Osteocyte (in vitro differentiated cells): ENCODE data around the gene EPN3. TPM values are rescaled to one million over a fixed set of nuclear protein-coding genes. Genes with fewer than 3 reads are reported as not detected.

Source experiments
- DNase-seq: peaks from one replicate; pipeline ENCODE4 v3.0.0; 2021; ENCODE audit warnings: mixed read lengths; ENCODE audit not compliant: unreplicated experiment; ENCODE audit errors: extremely low spot score
- H3K27ac Mint-ChIP-seq: one replicate; pipeline ENCODE4 v1.8.0; 2021; ENCODE audit warnings: mild to moderate bottlenecking, mixed read lengths; ENCODE audit not compliant: unreplicated experiment
- H3K27me3 Mint-ChIP-seq: one replicate; pipeline ENCODE4 v1.8.0; 2021; ENCODE audit warnings: mixed read lengths; ENCODE audit not compliant: unreplicated experiment
- H3K36me3 Mint-ChIP-seq: one replicate; pipeline ENCODE4 v1.8.0; 2021; ENCODE audit warnings: mixed read lengths; ENCODE audit not compliant: unreplicated experiment
- H3K4me1 Mint-ChIP-seq: one replicate; pipeline ENCODE4 v1.8.0; 2021; ENCODE audit warnings: mixed read lengths; ENCODE audit not compliant: unreplicated experiment
- H3K4me3 Mint-ChIP-seq: one replicate; pipeline ENCODE4 v1.8.0; 2021; ENCODE audit warnings: mild to moderate bottlenecking, moderate library complexity, mixed read lengths; ENCODE audit not compliant: unreplicated experiment
- H3K9me3 Mint-ChIP-seq: one replicate; pipeline ENCODE4 v1.8.0; 2021; ENCODE audit warnings: mixed read lengths; ENCODE audit not compliant: unreplicated experiment
- long read RNA-seq: library from polyadenylated mRNA; unstranded; transcript quantifications from one replicate; pipeline ENCODE4 v2.0.0, GENCODE V29; 2021
- total RNA-seq: library from RNA; stranded (reverse); gene quantifications from 2 replicates; pipeline ENCODE4 v1.2.1, GENCODE V29; 2021
- TF ChIP-seq, protein P1 (sequence below): fragments of 200-600 bp; sonication (generic); IDR thresholded peaks from 2 replicates; pipeline ENCODE4 v1.5.0; 2021; ENCODE audit warnings: antibody characterized with exemption, mild to moderate bottlenecking, moderate library complexity

The EPN3 gene
- not detected in 2 replicates for total RNA-seq
- long read RNA-seq: 0 reads

DNA sequence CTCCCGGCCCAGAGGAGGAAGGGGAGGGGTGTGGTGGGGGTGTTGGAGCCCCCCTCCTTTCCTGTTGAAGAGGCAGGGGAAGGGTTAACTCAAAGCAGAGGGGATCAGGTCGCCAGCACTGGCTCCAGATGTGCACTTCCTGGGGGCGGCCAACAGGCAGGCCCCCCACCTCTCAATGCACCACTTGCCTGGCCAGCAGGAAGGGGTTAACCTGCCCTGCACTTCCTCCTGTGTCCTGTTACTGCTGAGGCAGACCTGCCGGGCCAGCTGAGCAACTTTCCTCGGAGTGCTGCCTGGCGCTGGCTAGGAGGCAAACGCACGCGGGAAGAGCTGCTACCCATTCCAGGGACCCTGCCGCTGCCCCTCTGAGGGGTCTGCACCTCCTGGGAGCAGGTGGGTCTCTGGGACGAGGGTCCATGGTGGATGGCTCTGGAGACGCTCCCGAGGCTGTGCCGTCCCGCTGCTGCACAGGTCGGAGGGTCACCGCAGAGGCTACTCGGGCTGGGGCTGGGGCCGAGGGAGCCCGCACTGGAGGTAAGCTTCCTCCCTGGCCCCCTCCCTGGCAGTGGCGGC, at the start of gene EPN3:
EPN3 (plus strand) TSS at position 284 of the 573 bp plus-strand sequence. CDS start 3,822 bp downstream, outside the sequence.
- H3K27me3 Mint-ChIP-seq: peaks cover 44% of the 10 kb centered on the region
- peaks cover 12% of the 10 kb centered on the region for H3K4me1 Mint-ChIP-seq
- H3K27ac Mint-ChIP-seq: no peak within 1 kb of the TSS
- TF ChIP-seq, protein P1, sequence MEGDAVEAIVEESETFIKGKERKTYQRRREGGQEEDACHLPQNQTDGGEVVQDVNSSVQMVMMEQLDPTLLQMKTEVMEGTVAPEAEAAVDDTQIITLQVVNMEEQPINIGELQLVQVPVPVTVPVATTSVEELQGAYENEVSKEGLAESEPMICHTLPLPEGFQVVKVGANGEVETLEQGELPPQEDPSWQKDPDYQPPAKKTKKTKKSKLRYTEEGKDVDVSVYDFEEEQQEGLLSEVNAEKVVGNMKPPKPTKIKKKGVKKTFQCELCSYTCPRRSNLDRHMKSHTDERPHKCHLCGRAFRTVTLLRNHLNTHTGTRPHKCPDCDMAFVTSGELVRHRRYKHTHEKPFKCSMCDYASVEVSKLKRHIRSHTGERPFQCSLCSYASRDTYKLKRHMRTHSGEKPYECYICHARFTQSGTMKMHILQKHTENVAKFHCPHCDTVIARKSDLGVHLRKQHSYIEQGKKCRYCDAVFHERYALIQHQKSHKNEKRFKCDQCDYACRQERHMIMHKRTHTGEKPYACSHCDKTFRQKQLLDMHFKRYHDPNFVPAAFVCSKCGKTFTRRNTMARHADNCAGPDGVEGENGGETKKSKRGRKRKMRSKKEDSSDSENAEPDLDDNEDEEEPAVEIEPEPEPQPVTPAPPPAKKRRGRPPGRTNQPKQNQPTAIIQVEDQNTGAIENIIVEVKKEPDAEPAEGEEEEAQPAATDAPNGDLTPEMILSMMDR: no peak
- no peak within 1 kb of the TSS for H3K4me3 Mint-ChIP-seq
- H3K9me3 Mint-ChIP-seq: no peaks in the 10 kb centered on the region
- no peaks in the 10 kb centered on the region for H3K36me3 Mint-ChIP-seq
- no peak for DNase-seq

- Mint-ChIP-seq H3K4me3 (no peak overlapping the region), H3K27ac (no peak overlapping the region), H3K36me3 (peaks cover 24% of the 10 kb centered on the region), H3K27me3 (no peaks in the 10 kb centered on the region), H3K4me1 (peaks cover 14% of the 10 kb centered on the region), H3K9me3 (no peaks in the 10 kb centered on the region)
- TF ChIP-seq, protein P1: no peak
- DNase-seq: no peak
Measured at GRCh38 chr17:50483266-50483665, 49.3 kb upstream of the EPN3 start.

DNA sequence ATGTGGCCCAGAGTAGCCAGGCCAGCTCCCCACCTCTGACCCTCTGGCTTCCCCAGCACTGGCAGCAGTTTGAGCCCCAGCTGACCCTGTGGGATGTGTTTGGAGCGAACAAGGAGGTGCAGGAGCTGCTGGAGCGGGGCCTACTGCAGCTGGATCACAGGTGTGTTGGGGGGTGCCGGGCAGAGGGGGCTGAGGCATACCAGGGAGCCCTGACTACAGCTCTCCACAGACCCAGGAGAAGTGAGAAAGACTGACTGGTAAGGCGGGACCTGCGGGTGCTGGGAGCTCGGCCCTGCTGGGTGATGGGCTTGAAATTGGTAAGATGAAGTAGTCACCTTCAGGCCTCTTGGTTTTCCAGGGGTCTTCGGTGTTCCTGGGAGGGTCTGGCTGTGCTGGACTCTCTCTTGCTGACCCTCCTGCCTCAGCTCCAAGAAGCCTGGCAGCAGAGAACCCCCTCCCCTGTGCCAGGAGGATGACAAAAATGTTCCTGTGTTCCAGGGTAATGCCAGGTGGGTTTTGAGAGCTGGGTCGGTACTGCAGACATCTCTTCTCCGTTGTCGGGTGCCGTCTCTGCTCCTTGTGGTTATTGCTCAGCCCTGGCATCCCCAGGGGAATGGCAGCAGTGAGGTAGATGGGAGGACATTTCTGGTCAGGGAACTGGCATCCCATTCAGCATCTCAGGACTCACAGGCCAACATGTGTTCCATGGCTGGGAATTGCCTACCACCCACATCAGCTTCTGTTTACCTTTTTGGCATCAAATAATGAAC, 48.0 kb upstream of the EPN3 start:
- H3K36me3 Mint-ChIP-seq: peaks cover 24% of the 10 kb centered on the region
- TF ChIP-seq, protein P1: no peak
- H3K27me3 Mint-ChIP-seq: no peaks in the 10 kb centered on the region
- H3K4me3 Mint-ChIP-seq: no peak overlapping the region
- no peak overlapping the region for H3K27ac Mint-ChIP-seq
- H3K9me3 Mint-ChIP-seq: no peaks in the 10 kb centered on the region
- DNase-seq: no peak
- peaks cover 9% of the 10 kb centered on the region for H3K4me1 Mint-ChIP-seq

- H3K4me1 Mint-ChIP-seq: peaks cover 5% of the 10 kb centered on the region
- H3K27ac Mint-ChIP-seq: no peak overlapping the region
- DNase-seq: no peak
- TF ChIP-seq, protein P1: no peak
- H3K27me3 Mint-ChIP-seq: no peaks in the 10 kb centered on the region
- no peaks in the 10 kb centered on the region for H3K9me3 Mint-ChIP-seq
- H3K36me3 Mint-ChIP-seq: peaks cover 24% of the 10 kb centered on the region
- H3K4me3 Mint-ChIP-seq: no peak overlapping the region
Measured at GRCh38 chr17:50487213-50488096, 45.1 kb upstream of the EPN3 start.
